ENCODE measurements around the gene SMG1. TPM values are rescaled to one million over a fixed set of nuclear protein-coding genes. Genes with fewer than 3 reads are reported as not detected.
"Not testable (repeated sequence)": the region's sequence is repeated elsewhere in the genome, so short reads cannot be mapped to it uniquely, and the experiment has no call there.

SMG1 gene
- total RNA-seq, 1 experiment from 2014 or later: 18.3 TPM

GRCh38 chr16:18757960-18758660 is 168.1 kb downstream of the SMG1 start:
- H3K27me3 ChIP-seq (ENCODE audit: control insufficient read depth, insufficient read depth, low read length); H3K4me3 ChIP-seq (ENCODE audit: insufficient read depth, low read depth, low read length); DNase-seq; H3K36me3 ChIP-seq (replicated peaks; ENCODE audit: control insufficient read depth, insufficient read depth, low read length): not testable (repeated sequence)

GRCh38 chr16:18756639-18757038 is 169.6 kb downstream of the SMG1 start:
- H3K27me3 ChIP-seq (ENCODE audit: control insufficient read depth, insufficient read depth, low read length); DNase-seq; H3K36me3 ChIP-seq (replicated peaks; ENCODE audit: control insufficient read depth, insufficient read depth, low read length); H3K4me3 ChIP-seq (ENCODE audit: insufficient read depth, low read depth, low read length): not testable (repeated sequence)

Other genes starting within 250 kb of the SMG1 start
- gene RPS15A, start 136.1 kb downstream of the SMG1 start, total RNA-seq (2014; rRNA removed; shearing (Covaris generic)): 1,053 and 1,235 TPM in 2 replicates
- gene ARL6IP1, start 124.9 kb downstream of the SMG1 start, total RNA-seq (2014; rRNA removed; shearing (Covaris generic)): 439 and 673 TPM in 2 replicates
- 1.6 and 2.0 TPM in 2 replicates for gene TMC7, start 57.5 kb upstream of the SMG1 start, total RNA-seq (2014; rRNA removed; shearing (Covaris generic))
- 9.5 and 10.8 TPM in 2 replicates for gene COQ7, start 141.2 kb upstream of the SMG1 start, total RNA-seq (2014; rRNA removed; shearing (Covaris generic))
- gene ITPRIPL2, start 187.6 kb upstream of the SMG1 start, total RNA-seq (2014; rRNA removed; shearing (Covaris generic)): 3.4 and 5.5 TPM in 2 replicates
- gene SYT17, start 241.8 kb upstream of the SMG1 start, total RNA-seq (2014; rRNA removed; shearing (Covaris generic)): 1.9 and 5.3 TPM in 2 replicates